ENCODE results near the gene NXPH4. TPM values are rescaled to one million over a fixed set of nuclear protein-coding genes. Genes with fewer than 3 reads are reported as not detected.

NXPH4 gene
- total RNA-seq, 1 donor from 2014 or later = 0.53 TPM

- H3K27me3 ChIP-seq (ENCODE audit: control insufficient read depth, insufficient read depth, low read length) = no peaks in the 10 kb centered on the region
- FAIRE-seq (no peak), DNase-seq (ENCODE audit: low read depth) (no peak)
- peaks cover 15% of the 10 kb centered on the region for H3K36me3 ChIP-seq (ENCODE audit: control insufficient read depth, insufficient read depth, low read length)
- no peak overlapping the region for H3K4me3 ChIP-seq (ENCODE audit: low read depth, low read length)
- TF ChIP-seq CTCF (IDR thresholded peaks at IDR 0.05; ENCODE audit: insufficient read depth, low read length, severe bottlenecking) = no peak
Measured at GRCh38 chr12:57255916-57256315, 39.3 kb downstream of the NXPH4 start.

- Histone ChIP-seq H3K36me3 (ENCODE audit: control insufficient read depth, insufficient read depth, low read length) (peaks cover 16% of the 10 kb centered on the region), H3K4me3 (ENCODE audit: low read depth, low read length) (no peak overlapping the region), H3K27me3 (ENCODE audit: control insufficient read depth, insufficient read depth, low read length) (no peaks in the 10 kb centered on the region)
- no peak for TF ChIP-seq CTCF (IDR thresholded peaks at IDR 0.05; ENCODE audit: insufficient read depth, low read length, severe bottlenecking)
- DNase-seq (ENCODE audit: low read depth) (no peak), FAIRE-seq (no peak)
Measured at GRCh38 chr12:57258977-57259970, 42.7 kb downstream of the NXPH4 start.

GRCh38 chr12:57260366-57260765 is 43.8 kb downstream of the NXPH4 start:
- TF ChIP-seq CTCF (IDR thresholded peaks at IDR 0.05; ENCODE audit: insufficient read depth, low read length, severe bottlenecking) = no peak
- DNase-seq (ENCODE audit: low read depth) (no peak), FAIRE-seq (no peak)
- peaks cover 14% of the 10 kb centered on the region for H3K36me3 ChIP-seq (ENCODE audit: control insufficient read depth, insufficient read depth, low read length)
- no peak overlapping the region for H3K4me3 ChIP-seq (ENCODE audit: low read depth, low read length)
- H3K27me3 ChIP-seq (ENCODE audit: control insufficient read depth, insufficient read depth, low read length) = no peaks in the 10 kb centered on the region

GRCh38 chr12:57261428-57261865 is 44.9 kb downstream of the NXPH4 start:
- no peaks in the 10 kb centered on the region for H3K27me3 ChIP-seq (ENCODE audit: control insufficient read depth, insufficient read depth, low read length)
- DNase-seq (ENCODE audit: low read depth) (no peak), FAIRE-seq (no peak)
- TF ChIP-seq CTCF (IDR thresholded peaks at IDR 0.05; ENCODE audit: insufficient read depth, low read length, severe bottlenecking) = no peak
- H3K36me3 ChIP-seq (ENCODE audit: control insufficient read depth, insufficient read depth, low read length) = peaks cover 16% of the 10 kb centered on the region
- no peak overlapping the region for H3K4me3 ChIP-seq (ENCODE audit: low read depth, low read length)

- no peak for FAIRE-seq
Measured at GRCh38 chr12:57262126-57262822, 45.7 kb downstream of the NXPH4 start.

More at GRCh38 chr12:57262126-57262822, 45.7 kb downstream of the NXPH4 start:
- Histone ChIP-seq H3K27me3 (ENCODE audit: control insufficient read depth, insufficient read depth, low read length) (no peaks in the 10 kb centered on the region), H3K4me3 (ENCODE audit: low read depth, low read length) (no peak overlapping the region), H3K36me3 (ENCODE audit: control insufficient read depth, insufficient read depth, low read length) (peaks cover 18% of the 10 kb centered on the region)
- no peak for DNase-seq (ENCODE audit: low read depth)
- no peak for TF ChIP-seq CTCF (IDR thresholded peaks at IDR 0.05; ENCODE audit: insufficient read depth, low read length, severe bottlenecking)

Data from bronchial epithelial cell (primary cell).